DMS153 treated with DMSO at 0.1 percent for 48 hours (cell line): Measurements from ENCODE around the gene CTNND2.

Source experiments
- DNase-seq: peaks from one replicate; lab custom pipeline; 2025; ENCODE audit not compliant: unreplicated experiment; lab: John Stamatoyannopoulos, UW

Gene CTNND2

GRCh38 chr5:11904265-11904906 is at the start of gene CTNND2:
Gene CTNND2 (minus strand): TSS chr5:11904446. CDS start chr5:11903853, 593 bp downstream.
- DNase-seq = peak; percentile 39

GRCh38 chr5:11946317-11946716 is 42.1 kb upstream of the CTNND2 start:
- no peak for DNase-seq

- no peak for DNase-seq
Observed at GRCh38 chr5:11941566-11941965, 37.3 kb upstream of the CTNND2 start.

GRCh38 chr5:11931638-11932037 is 27.4 kb upstream of the CTNND2 start:
- no peak for DNase-seq

- no peak for DNase-seq
Observed at GRCh38 chr5:11928909-11929308, 24.7 kb upstream of the CTNND2 start.

- no peak for DNase-seq
Observed at GRCh38 chr5:11925701-11926100, 21.5 kb upstream of the CTNND2 start.

- no peak for DNase-seq
Observed at GRCh38 chr5:11922394-11922793, 18.1 kb upstream of the CTNND2 start.

- DNase-seq = no peak
Observed at GRCh38 chr5:11918463-11919045, 14.3 kb upstream of the CTNND2 start.

GRCh38 chr5:11909471-11909870 is 5.2 kb upstream of the CTNND2 start:
- no peak for DNase-seq

GRCh38 chr5:11906497-11906896 is 2.3 kb upstream of the CTNND2 start:
- no peak for DNase-seq

- no peak for DNase-seq
Observed at GRCh38 chr5:11905206-11905605, 960 bp upstream of the CTNND2 start.

GRCh38 chr5:11903614-11904264 is 507 bp downstream of the CTNND2 start:
- DNase-seq = peak; percentile 39

GRCh38 chr5:11903121-11903613 is 1.1 kb downstream of the CTNND2 start:
- DNase-seq = no peak

- DNase-seq = no peak
Observed at GRCh38 chr5:11902201-11902619, 2.0 kb downstream of the CTNND2 start.

GRCh38 chr5:11898787-11899186 is 5.5 kb downstream of the CTNND2 start:
- DNase-seq = no peak

- DNase-seq = no peak
Observed at GRCh38 chr5:11897781-11898180, 6.5 kb downstream of the CTNND2 start.

GRCh38 chr5:11894992-11895391 is 9.3 kb downstream of the CTNND2 start:
- no peak for DNase-seq

GRCh38 chr5:11892832-11893231 is 11.4 kb downstream of the CTNND2 start:
- no peak for DNase-seq

- DNase-seq = no peak
Observed at GRCh38 chr5:11890777-11891176, 13.5 kb downstream of the CTNND2 start.

- DNase-seq = no peak
Observed at GRCh38 chr5:11888221-11888620, 16.0 kb downstream of the CTNND2 start.

GRCh38 chr5:11878814-11879213 is 25.4 kb downstream of the CTNND2 start:
- no peak for DNase-seq

- DNase-seq = no peak
Observed at GRCh38 chr5:11873587-11873986, 30.7 kb downstream of the CTNND2 start.
